Activated CD8-positive, alpha-beta memory T cell treated with anti-CD3 and anti-CD28 coated beads, Interleukin-2, amount 50 U/mL, for 1 hour (primary cell): ENCODE data around the gene SMARCA4.

Source experiments
- DNase-seq: peaks from one replicate; pipeline ENCODE4 v3.0.0-alpha.2; 2020; ENCODE audit errors: extremely low read depth

Gene SMARCA4

DNA sequence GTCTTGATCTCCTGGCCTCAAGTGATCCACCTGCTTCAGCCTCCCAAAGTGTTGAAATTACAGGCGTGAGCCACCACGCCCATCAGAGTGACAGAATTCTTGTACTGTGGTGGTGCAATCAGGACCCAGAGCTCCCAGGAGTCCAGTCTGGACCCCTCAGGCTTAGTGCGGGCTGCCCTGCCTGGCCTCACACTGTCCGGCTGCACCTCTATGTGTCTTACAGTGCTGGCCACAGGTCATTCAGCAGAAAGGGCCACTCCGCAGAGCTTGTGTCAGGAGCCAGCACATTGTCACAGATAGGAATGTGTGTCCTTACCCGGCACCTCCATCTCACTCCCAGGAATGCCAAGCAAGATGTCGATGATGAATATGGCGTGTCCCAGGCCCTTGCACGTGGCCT lies 49.2 kb downstream of the SMARCA4 start:
- no peak for DNase-seq

DNA sequence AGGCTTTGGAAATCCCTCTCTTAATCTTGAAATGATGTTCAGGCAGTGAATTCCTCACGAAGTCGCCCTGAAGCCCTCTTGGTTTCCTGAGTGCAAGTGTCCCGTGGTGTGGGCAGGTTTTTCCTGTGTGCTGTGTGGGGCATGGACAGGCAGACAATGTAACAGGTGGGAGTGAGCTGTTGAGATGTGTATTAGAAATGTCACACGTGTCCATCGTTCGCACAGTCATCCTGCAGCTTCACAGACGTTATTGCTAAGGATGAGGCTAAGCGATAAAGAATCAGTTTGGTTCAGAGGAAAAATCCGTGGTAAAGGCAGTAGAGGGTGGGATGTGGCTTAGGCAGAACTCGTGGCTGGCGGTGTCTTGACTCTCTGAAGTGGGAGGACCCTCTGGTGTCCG lies 51.7 kb downstream of the SMARCA4 start:
- DNase-seq: no peak

DNA sequence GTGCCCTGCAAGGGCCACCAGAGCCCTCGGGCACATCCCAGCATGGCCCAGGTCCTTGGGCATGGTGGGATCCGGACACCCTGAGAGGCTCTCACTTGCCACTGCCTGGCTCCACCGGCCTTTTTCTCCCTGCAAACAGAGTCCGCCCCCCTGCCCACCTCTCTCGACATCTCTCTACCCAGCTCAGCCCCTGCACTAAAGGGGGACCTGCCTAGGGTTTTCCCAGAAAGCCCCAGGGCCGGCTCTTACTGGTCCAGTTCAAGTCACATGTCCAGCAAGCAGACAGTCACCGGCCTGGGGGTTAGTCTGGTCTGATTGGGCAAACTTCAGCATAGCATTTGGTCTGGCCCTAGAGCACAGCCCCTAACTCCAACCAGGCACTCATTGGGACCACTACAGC lies 52.9 kb downstream of the SMARCA4 start:
- DNase-seq: no peak

DNA sequence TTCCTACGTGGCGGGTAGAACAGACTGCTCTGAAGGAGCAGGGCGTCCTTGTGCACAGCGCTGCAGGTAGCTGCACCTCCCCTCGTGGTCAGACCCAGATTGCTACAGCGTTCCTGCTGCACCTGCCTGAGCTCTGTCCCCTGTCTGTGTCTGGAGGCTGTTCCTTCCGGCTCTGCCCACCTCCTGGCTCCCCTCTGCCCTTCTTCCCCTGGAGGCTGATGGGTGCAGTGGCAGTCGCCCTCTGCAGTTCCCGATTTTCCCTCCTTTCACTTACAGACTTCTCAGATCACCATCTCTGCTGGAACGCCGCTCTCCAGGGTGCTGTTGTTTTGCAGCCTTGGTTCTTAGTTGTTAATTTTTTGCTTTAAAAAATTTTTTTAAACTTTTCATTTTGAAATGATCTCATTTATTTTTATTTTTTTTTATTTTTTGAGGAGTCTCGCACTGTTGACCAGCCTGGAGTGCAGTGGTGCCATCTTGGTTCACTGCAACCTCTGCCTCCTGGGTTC lies 53.6 kb downstream of the SMARCA4 start:
- DNase-seq: no peak

DNA sequence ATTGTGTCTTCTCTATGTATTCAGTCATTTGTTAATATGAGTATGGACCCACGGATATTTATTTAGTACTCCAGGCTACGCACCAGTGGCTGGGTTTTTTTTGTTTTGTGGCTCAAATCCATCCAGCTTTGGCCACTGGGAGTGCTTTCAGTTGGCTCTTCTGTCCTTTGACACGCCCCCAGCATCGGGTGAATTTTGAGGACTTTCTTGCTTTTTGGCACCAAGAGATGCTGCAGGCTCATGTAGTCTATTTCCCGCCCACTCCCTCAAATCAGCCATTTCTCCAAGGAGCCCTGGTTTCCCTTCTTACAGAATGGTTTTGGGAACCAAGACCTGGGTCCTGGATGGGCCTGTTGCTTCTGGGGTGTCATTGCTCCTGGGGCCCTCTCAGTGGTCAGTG lies 55.8 kb downstream of the SMARCA4 start:
- no peak for DNase-seq

DNA sequence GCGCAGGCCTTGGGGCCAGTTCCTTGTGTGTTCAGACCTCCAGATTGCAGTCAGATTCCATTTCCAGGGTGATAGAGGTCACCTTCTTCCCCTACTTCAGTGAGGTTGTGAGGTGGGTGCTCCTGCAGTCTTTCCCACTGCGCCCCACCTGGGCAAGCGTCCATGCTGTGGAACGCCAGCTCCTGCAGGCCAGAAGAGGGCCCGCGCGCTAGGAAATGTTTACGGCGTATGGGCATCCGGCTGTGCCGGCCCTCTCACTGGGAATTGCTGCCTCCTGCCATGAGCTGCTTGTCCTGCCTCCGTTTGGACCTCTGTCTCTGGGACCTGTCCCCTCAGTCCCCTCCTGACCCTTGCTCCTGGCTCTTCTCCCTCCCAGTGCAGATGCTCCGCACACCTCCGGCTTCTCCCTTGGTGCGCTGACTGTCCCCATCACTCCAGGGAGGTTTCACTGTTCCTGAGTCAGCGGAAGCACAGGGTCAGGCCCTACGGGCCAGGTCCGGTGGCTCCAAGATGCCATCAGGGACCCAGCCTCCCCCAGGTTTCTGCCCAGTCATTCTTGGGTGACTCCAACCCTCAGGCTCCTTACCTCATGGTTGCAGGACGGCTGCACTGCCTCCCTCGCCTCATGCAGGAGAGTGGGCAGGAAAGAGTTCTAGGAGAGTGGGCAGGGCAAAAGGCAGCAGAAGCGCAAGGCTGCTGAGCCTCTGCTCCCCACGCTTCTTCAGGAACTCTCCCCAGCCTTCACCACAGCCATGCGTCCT lies 56.6 kb downstream of the SMARCA4 start:
- no peak for DNase-seq

DNA sequence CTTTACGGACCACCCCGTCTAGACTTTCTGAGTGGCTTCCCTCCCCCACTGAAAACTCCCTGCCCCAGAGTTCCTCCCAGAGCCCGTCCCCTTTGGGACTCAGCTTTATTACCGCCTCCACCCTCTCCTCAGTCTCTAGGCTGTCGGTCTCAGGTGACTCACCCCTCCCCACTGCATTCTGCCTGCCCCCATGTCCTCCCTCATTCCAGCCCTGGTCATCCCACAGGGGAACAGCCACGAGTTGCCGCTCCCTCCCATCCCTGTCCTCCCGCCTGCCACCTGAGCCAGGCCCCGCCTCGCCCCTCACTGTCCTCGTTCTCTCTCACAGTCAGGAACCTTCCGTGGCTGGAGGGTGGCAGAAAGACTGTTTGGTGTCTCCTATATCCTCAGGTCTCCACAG lies 57.3 kb downstream of the SMARCA4 start:
- DNase-seq: no peak

DNA sequence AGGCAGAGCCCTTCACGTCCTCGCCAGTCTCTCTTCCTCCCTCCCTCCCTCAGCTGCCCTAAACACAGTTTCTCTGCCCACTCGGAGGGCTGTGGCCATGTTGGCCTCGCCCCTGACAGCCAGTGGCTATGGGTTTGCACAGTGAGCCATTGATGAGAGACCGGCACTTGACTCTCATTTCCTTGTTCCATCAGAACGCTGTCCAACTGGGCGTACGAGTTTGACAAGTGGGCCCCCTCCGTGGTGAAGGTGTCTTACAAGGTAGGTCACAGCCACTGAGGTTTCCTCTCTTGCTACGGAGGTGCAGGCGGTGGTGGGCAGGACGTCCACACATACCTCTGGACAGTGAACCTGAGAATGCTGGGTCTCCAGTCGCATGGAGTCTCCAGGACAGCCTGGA lies 57.9 kb downstream of the SMARCA4 start:
- no peak for DNase-seq

DNA sequence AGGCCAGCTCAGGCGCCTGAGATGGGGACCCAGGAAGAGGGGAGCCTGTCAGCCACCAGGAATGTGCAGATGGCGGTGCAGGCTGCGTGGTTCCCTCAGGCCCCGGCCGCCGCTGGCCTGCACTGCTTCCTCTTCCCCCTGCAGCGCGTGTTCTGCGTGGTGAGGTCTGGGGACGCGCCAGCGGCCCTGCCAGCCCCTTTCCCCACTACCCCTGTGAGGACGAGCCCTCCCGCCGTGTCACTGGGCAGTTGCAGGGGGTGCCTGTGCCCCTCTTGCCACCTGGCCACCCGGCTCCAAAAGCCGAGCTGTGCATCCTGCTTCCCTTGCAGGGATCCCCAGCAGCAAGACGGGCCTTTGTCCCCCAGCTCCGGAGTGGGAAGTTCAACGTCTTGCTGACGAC lies 58.4 kb downstream of the SMARCA4 start:
- DNase-seq: no peak

DNA sequence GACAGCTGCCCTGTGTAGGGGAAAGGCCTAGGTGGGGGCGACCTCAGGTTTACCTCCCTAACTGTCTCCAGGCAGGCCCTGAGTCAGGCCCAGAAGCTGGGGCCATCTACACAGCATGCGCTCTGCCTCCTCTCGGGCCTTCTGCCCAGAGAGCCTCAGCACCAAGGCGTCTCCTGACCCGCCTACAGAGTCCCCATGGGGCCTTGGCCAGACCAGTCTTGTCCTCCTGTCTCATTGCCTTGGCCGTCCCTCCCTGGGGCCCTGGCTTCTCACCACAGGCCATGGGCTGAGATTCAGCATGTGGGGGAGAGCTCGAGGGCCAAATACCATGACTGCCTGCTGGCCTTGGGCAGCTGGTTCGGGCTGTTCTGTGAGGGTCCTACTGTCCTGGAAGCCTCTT lies 59.0 kb downstream of the SMARCA4 start:
- DNase-seq: no peak

DNA sequence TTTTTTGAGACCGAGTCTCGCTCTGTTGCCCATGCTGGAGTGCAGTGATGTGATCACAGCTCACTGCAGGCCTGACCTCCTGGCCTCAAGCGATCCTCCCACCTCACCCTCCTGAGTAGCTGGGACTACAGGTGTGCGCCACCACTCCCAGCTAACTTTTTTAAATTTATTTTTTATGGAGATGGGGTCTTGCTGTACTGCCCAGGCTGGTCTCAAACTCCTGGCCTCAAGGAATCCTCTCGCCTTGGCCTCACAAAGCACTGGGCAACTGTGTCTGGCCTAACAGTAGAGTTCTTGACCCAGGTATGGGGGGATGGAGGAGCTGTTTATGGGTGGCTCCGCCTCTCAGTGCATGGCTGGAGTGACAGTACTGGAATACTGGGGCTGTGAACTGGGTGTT lies 59.6 kb downstream of the SMARCA4 start:
- DNase-seq: no peak

DNA sequence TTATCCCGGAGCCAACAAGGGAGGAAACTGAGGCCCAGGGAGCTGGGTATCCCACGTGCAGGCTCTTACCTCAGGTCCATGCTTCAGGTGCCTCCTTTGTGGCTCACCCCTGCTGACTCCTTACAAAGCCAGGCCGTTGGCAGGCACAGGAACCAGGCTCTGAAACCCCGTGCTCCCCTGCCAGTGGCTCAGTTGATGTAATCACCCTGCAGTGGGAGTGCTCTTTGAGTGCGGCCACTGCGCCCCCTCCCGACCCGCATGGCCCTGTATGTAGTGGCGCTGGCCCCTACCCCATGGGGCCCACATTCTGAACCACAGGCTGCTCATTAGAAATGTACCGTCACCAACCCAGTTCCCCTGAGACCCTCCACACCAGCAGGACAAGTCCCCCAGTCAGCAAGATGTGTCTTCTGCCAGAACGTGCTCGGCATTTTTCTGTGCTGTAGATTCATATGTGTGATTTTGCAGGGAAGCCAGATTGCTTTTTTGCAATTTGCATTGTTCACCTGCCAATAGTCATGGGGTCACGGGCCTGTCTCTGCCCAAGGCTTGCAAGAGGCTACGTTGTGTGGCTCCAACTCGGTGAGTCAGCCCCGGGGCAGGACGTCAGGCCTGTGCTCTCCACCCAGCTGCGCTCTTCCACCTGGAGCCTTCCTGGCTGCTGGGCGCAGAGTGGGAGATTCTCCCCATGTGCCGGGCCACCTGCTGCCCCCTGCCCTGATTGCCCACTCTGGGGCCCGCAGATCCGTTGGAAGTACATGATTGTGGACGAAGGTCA lies 60.3 kb downstream of the SMARCA4 start:
- no peak for DNase-seq

DNA sequence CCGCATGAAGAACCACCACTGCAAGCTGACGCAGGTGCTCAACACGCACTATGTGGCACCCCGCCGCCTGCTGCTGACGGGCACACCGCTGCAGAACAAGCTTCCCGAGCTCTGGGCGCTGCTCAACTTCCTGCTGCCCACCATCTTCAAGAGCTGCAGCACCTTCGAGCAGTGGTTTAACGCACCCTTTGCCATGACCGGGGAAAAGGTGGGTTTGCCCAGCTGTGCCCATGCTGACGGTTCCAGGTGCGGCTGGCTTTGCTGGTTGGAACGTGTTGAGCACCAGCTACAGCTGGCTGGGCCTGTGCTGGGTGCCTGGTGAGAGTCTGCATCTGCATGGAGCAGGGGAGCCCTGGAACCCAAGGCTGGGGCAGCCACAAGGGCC lies 60.9 kb downstream of the SMARCA4 start:
- no peak for DNase-seq

DNA sequence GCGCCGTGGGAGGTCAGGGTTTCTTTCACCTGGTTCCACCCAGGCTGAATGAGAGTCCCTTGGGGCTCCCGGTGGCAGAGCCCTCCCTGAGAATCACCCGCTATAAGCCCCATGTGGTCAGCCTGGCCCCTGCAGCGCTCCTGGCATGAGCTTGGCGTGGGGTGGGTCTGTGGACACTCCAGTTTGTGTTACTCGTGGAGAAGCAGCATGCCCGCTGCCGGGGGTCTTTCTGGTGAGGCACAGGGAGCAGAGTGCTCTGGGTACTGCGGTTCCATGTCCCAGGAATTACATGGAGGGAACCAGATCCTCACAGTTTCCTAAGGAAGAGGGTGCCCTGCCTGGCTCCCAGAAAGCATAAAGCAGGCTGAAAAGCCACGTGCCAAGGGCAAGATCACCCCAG lies 62.2 kb downstream of the SMARCA4 start:
- no peak for DNase-seq

DNA sequence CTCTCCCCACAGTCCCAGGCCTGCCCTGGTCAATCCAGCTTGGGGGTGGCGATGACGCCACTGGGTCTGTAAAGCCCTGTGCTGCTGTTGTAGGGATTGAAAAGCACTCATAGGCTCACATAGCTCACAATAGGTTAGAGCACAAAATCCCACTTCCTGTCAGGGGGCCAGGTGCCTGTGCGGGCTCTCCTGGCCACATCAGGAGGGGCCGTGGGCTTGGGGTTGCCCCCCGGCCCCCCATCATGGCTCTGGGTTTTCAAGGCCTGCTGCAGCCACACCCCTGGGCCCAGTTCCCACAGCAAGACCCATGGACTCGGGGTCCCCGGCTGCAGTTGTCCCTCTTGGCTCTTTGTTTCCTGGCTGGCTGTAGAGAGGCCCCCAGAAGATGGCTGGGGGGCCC lies 62.9 kb downstream of the SMARCA4 start:
- no peak for DNase-seq

DNA sequence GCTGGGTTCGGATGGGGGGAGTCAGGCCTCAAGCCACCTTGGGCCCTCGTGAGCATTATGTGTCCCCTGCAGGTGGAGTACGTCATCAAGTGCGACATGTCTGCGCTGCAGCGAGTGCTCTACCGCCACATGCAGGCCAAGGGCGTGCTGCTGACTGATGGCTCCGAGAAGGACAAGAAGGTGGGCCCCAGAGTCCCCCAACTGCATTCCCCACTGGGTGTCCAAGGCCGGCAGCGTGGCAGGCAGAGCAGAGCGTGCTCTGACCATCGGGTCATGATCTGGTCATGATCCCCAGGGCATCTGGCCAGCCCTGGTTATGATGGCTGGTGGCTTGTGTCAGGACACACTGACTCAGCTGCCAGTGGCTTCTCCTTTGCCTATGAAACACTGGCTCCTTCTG lies 63.4 kb downstream of the SMARCA4 start:
- DNase-seq: no peak

DNA sequence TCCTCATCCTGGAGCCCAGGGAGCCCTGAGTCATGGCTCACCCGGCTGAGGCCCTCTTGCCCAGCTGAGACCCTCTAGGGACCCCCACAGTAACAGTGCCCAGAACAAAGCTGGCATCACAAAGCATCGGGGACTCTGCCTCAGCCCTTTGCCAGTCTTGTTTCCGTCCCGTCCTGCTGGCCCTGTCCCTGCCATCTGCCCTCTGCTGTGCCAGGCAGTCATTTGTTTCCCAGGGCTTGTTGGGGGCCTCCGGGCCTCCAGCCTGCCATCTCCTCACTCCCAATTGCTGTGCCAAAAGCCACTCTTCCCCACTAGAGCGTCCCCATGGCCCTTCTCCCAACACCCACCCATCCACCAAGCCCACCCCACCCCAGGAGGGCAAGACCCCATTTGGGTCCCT lies 64.2 kb downstream of the SMARCA4 start:
- no peak for DNase-seq

DNA sequence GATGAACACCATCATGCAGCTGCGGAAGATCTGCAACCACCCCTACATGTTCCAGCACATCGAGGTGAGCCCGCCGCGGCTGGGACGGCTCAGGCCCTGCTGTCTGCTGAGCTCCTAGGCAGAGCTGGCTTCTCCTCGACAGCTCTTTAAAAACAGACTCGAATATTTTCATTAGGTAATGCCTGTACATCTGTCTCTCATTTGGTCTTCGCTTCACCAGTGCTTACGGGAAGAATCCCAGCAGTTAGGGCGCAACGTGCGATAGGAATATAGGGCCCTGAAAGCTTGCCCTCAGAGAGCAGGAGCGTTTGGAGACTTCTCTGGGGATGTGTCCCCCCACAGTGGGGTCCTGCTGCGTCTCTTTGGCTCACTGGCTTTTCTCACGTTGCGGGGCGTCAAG lies 64.6 kb downstream of the SMARCA4 start:
- DNase-seq: no peak

DNA sequence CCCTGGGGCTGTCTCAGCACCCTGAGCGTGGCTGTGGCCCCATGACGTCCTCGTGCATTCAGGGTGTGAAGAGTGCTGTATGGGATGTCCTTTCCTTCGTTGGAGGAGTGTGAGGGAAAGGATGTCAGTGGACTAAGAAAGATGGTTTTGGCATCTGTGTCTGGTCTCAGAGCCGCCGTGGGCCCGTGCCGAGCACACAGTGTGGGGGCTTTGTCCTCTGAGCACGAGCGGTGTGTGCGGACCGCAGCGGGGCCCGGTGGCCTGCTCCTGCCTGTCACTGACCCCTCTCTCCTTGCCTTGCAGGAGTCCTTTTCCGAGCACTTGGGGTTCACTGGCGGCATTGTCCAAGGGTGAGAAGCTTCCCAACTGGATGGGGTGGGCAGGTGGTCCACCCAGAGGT lies 65.2 kb downstream of the SMARCA4 start:
- DNase-seq: no peak

DNA sequence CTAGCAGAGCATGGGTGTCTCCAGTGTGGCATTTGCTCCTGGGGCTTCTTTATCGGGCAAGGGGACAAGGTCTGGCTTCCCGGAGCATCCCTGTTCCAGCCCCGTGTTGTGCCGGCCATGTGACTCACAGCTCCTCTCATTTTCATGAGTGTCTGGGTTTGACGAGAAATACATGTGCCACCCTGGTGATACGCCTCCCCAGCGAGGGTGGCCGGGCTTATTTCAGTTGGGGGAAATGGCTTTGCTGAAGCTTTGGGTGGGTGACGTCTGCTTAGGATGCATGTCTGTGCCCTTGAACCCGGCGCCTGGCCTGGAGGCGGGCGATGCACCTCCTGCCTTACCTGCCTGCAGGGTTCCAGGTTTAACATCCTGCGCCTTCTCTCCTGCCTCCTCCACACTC lies 66.6 kb downstream of the SMARCA4 start:
- no peak for DNase-seq

DNA sequence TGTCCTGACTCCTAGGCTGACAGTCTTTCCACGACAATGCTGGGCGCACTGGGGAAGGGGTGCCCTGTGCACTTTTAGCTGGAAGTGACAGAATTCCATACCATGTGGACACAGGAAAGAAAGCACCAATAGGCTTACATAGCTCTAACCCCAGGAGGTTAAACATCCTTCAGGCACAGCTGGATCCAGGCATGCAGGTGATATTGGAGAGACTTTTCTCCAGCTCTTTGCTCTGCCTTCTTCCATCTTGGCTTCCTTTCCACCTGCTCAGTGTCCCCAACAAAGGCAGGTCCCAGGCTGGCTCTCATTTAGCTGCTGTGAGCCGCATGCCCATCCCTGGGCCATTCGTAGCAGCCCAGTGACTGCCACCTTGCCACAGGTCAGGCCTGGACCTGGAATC lies 67.3 kb downstream of the SMARCA4 start:
- DNase-seq: no peak

DNA sequence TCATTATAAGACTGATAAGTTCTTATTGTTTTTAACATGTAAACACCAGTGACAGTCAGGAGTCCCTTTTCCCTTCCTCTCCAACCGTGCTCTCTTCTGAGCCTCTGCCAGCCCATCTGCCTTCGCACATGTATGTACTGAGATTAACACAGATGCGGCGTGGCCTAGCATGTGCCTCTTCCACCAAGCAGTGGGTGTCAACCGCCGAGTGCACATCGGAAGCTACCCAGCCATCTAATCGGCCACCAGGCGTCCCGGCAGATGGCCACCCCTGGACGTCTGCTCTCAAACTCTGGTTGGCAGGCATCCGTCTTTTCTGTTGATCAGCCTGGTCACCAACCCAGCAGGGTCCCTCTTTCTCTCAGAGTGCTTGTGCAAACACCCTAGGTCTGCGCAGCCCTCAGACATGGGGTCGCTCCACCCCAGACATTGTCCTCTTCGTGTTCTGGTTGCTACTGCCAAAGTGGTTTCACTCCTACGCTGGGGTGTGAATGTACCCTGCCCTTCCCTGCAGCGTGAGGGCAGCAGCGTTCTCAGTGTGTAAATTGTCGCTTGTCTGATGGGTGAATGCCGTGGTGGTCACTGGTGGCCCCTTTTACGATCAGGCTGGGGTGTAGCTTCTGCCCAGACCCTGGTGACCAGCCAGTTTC lies 70.7 kb downstream of the SMARCA4 start:
- DNase-seq: no peak

DNA sequence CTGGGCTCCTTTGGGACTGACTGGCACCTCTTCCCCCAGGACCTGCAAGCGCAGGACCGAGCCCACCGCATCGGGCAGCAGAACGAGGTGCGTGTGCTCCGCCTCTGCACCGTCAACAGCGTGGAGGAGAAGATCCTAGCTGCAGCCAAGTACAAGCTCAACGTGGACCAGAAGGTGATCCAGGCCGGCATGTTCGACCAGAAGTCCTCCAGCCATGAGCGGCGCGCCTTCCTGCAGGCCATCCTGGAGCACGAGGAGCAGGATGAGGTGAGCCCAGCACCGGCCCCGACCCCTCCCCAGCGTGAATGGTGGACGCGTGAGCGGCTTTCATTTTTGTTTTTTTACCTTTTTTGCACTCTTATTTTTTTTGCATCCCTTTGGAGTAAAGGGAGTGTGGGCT lies 72.4 kb downstream of the SMARCA4 start:
- DNase-seq: no peak
